ENCODE data around the gene DSCAML1.

GRCh38 chr11:117792992-117793391, 4.0 kb downstream of the DSCAML1 start:
- TF ChIP-seq POLR2A (IDR thresholded peaks at IDR 0.05) (no peak), POLR2AphosphoS5 (IDR thresholded peaks at IDR 0.05) (no peak), EP300 (IDR thresholded peaks at IDR 0.05) (no peak)
- TF ChIP-seq, protein P1, sequence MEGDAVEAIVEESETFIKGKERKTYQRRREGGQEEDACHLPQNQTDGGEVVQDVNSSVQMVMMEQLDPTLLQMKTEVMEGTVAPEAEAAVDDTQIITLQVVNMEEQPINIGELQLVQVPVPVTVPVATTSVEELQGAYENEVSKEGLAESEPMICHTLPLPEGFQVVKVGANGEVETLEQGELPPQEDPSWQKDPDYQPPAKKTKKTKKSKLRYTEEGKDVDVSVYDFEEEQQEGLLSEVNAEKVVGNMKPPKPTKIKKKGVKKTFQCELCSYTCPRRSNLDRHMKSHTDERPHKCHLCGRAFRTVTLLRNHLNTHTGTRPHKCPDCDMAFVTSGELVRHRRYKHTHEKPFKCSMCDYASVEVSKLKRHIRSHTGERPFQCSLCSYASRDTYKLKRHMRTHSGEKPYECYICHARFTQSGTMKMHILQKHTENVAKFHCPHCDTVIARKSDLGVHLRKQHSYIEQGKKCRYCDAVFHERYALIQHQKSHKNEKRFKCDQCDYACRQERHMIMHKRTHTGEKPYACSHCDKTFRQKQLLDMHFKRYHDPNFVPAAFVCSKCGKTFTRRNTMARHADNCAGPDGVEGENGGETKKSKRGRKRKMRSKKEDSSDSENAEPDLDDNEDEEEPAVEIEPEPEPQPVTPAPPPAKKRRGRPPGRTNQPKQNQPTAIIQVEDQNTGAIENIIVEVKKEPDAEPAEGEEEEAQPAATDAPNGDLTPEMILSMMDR (IDR thresholded peaks at IDR 0.05), result no peak

Measured in upper lobe of left lung (tissue), 4 donors.